Activated naive CD8-positive, alpha-beta T cell treated with anti-CD3 and anti-CD28 coated beads, Interleukin-2, amount 10 ng/mL, durations not matched to agents 7 days and 5 days (primary cell): Measurements from ENCODE around the gene KLHL18. TPM values are rescaled to one million over a fixed set of nuclear protein-coding genes. Genes with fewer than 3 reads are reported as not detected.

Experiments used
- ATAC-seq: fragments of 150-1000 bp; cut with Tn5 transposase; one replicate; pipeline ENCODE4 v1.10.0; 2021; ENCODE audit warnings: low read depth, moderate library complexity
- POLR2A ChIA-PET: fragments of 350-600 bp; sonication (Branson Sonifier 250); formaldehyde crosslinking; loops from one replicate; lab custom pipeline; 2021; ENCODE audit warnings: antibody characterized with exemption; lab: Charles Lee
- DNase-seq: peaks from one replicate; pipeline ENCODE4 v3.0.0; 2021
- H3K27ac Mint-ChIP-seq: one replicate; pipeline ENCODE4 v1.8.0; 2022; ENCODE audit warnings: mild to moderate bottlenecking, mixed read lengths
- H3K27me3 Mint-ChIP-seq: one replicate; pipeline ENCODE4 v1.8.0; 2022; ENCODE audit warnings: mild to moderate bottlenecking, moderate library complexity, mixed read lengths
- H3K36me3 Mint-ChIP-seq: one replicate; pipeline ENCODE4 v1.8.0; 2021; ENCODE audit warnings: mild to moderate bottlenecking, mixed read lengths
- H3K4me1 Mint-ChIP-seq: one replicate; pipeline ENCODE4 v1.8.0; 2021; ENCODE audit warnings: mixed read lengths
- H3K4me3 Mint-ChIP-seq: one replicate; pipeline ENCODE4 v1.8.0; 2022; ENCODE audit warnings: mild to moderate bottlenecking, moderate library complexity, mixed read lengths
- H3K9me3 Mint-ChIP-seq: one replicate; pipeline ENCODE4 v1.8.0; 2021; ENCODE audit warnings: mixed read lengths
- total RNA-seq, 2 experiments: library from RNA; stranded (reverse); gene quantifications; one replicate each; pipeline ENCODE4 v1.2.3, GENCODE V29; 2021

KLHL18 gene
- total RNA-seq, 2 experiments from 2014 or later: 23.1 to 23.5 TPM

DNA sequence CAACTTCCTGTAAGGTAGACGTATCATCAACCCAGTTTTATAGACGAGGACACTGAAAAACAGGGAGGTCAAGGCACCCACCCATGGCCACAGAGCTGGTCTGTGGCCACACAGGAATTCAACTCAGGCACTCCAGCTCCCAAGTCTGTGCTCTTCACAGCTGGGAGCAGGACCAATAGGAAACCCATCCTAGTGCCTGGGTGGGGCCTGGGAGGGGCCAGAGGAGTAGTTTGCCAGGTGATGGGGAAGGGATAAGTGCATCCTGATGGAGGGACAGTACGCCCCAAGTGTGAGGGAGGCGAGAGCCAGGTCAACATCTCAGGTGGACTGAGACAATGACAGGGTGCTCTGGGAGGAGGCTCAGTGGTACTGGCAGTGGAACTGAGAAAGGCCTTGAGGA lies 22.1 kb upstream of the KLHL18 start:
- POLR2A ChIA-PET: no interaction called here
- no peaks in the 10 kb centered on the region for H3K36me3 Mint-ChIP-seq

DNA sequence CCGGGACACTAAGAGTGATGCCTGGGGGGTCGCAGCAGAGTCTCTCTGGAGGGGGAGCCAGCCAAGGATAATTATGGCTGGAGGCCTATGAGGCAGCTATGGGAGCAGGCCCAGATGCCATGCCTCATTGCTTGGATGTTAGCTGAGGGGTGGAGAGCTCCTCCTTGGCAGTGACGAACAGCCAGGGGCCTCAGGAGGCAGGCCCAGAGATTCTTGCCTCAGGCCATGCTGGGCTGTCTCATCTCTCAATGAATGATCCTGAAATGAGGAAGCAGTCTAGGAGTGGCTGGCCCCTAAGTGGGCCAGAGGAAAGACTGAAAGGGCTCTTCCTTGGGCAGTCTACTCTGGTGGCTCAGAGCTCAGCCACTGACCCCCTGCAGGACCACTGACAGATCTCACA lies 21.4 kb upstream of the KLHL18 start:
- Mint-ChIP-seq H3K4me3 (no peak overlapping the region), H3K4me1 (no peaks in the 10 kb centered on the region), H3K27ac (no peak overlapping the region), H3K27me3 (no peaks in the 10 kb centered on the region), H3K36me3 (no peaks in the 10 kb centered on the region), H3K9me3 (no peaks in the 10 kb centered on the region)
- DNase-seq (no peak), ATAC-seq (no peak)
- POLR2A ChIA-PET: no interaction called here

More for the DNA sequence above, 22.1 kb upstream of the KLHL18 start:
- ATAC-seq (no peak), DNase-seq (no peak)
- H3K27me3 Mint-ChIP-seq: no peaks in the 10 kb centered on the region
- no peaks in the 10 kb centered on the region for H3K9me3 Mint-ChIP-seq
- no peak overlapping the region for H3K27ac Mint-ChIP-seq
- H3K4me1 Mint-ChIP-seq: no peaks in the 10 kb centered on the region
- H3K4me3 Mint-ChIP-seq: no peak overlapping the region

DNA sequence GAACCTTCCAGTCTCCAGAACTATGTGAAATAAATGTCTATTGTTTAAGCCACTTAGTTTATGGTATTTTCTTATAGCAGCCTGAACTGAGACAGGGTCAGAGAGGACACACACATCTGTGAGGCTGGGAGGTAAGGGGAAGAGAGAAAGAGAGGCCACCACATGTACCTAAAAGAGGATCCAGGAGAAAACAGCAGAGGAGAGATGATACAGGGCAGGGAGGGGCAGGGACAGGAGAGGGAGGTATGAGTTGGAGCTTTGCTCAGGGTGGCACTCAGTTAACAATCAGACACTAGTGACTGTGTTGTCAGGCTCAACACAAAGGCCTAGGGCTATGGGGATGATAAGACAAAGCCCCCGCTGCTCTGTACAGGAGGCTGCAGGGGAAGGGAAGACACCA lies 17.7 kb upstream of the KLHL18 start:
- DNase-seq (no peak), ATAC-seq (no peak)
- no peaks in the 10 kb centered on the region for H3K9me3 Mint-ChIP-seq
- H3K4me1 Mint-ChIP-seq: peaks cover 4% of the 10 kb centered on the region
- H3K27ac Mint-ChIP-seq: no peak overlapping the region
- no peaks in the 10 kb centered on the region for H3K36me3 Mint-ChIP-seq
- H3K27me3 Mint-ChIP-seq: no peaks in the 10 kb centered on the region
- no peak overlapping the region for H3K4me3 Mint-ChIP-seq
- POLR2A ChIA-PET: no interaction called here

DNA sequence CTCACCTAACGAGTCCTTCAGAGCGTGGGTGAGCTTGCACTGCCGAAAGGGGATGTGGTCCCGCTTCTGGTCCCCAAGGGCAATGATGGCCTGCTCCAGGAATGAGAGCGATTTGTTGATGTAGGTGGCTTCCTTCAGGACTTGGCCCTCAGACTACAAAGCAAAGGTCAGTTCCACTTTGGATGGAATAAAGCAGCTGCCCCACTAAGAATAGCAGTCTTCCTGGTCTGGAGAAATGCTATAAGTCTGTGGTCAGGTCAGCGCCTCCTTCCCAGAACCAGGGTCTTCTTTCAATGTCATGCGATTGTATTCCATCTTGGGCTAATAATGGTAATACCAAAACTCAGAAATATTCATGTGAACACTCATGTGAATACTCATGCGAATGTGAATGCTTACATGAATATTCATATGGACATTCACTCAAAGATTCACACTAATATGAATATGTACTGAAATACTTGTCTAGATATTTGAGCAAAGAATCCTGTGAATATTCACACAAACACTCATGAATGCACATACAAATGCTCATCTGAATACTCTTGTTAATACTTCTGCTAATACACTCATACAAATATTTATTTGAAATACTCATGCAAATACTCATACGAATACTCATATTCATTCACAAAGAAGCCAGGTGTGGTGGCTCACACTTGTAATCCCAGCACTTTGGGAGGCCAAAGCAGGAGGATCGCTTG lies 16.9 kb upstream of the KLHL18 start:
- POLR2A ChIA-PET: no interaction called here
- H3K27ac Mint-ChIP-seq: no peak overlapping the region

GRCh38 chr3:47266709-47267489 lies 15.8 kb upstream of the KLHL18 start:
- ATAC-seq (peak; percentile 30), DNase-seq (no peak)
- Mint-ChIP-seq H3K36me3 (no peaks in the 10 kb centered on the region), H3K4me1 (peaks cover 4% of the 10 kb centered on the region), H3K27ac (no peak overlapping the region), H3K27me3 (no peaks in the 10 kb centered on the region), H3K4me3 (no peak overlapping the region), H3K9me3 (no peaks in the 10 kb centered on the region)
- POLR2A ChIA-PET: no interaction called here

More for the DNA sequence above, 16.9 kb upstream of the KLHL18 start:
- Mint-ChIP-seq H3K27me3 (no peaks in the 10 kb centered on the region), H3K4me3 (no peak overlapping the region), H3K9me3 (no peaks in the 10 kb centered on the region), H3K36me3 (no peaks in the 10 kb centered on the region), H3K4me1 (peaks cover 4% of the 10 kb centered on the region)
- DNase-seq (no peak), ATAC-seq (no peak)

GRCh38 chr3:47267490-47267824 lies 15.3 kb upstream of the KLHL18 start:
- DNase-seq (no peak), ATAC-seq (no peak)
- H3K27ac Mint-ChIP-seq: no peak overlapping the region
- no peaks in the 10 kb centered on the region for H3K9me3 Mint-ChIP-seq
- peaks cover 4% of the 10 kb centered on the region for H3K4me1 Mint-ChIP-seq
- H3K36me3 Mint-ChIP-seq: no peaks in the 10 kb centered on the region
- H3K27me3 Mint-ChIP-seq: no peaks in the 10 kb centered on the region
- no peak overlapping the region for H3K4me3 Mint-ChIP-seq
- POLR2A ChIA-PET: no interaction called here

- POLR2A ChIA-PET: no interaction called here
- Mint-ChIP-seq H3K27ac (no peak overlapping the region), H3K4me3 (no peak overlapping the region), H3K4me1 (peaks cover 4% of the 10 kb centered on the region), H3K27me3 (no peaks in the 10 kb centered on the region), H3K36me3 (no peaks in the 10 kb centered on the region), H3K9me3 (no peaks in the 10 kb centered on the region)
- DNase-seq: no peak
- no peak for ATAC-seq
These were observed 12.2 kb upstream of the KLHL18 start for GRCh38 chr3:47270526-47270925.

DNA sequence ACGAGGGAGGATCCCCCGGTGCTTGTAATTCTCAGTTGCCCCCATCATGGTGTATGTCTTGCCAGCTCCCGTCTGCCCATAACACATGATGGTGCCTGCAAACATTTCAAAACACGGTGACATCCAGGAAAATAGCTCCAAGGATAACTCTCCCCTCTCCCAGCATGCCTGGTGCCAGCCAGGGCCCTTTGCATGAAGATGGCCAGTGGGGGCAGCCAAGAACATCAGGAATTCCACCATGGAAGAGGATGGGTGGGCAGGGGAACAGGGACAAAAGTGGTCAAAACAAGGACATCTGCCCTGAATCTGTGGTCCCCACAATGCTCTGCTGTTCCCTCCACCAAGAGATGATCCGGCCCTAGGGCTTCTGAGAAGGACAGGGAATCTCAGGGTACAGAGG lies 9.2 kb upstream of the KLHL18 start:
- H3K9me3 Mint-ChIP-seq: no peaks in the 10 kb centered on the region
- DNase-seq (no peak), ATAC-seq (no peak)
- H3K27ac Mint-ChIP-seq: no peak overlapping the region
- H3K27me3 Mint-ChIP-seq: no peaks in the 10 kb centered on the region
- H3K4me3 Mint-ChIP-seq: no peak overlapping the region
- H3K4me1 Mint-ChIP-seq: no peaks in the 10 kb centered on the region
- POLR2A ChIA-PET: no interaction called here
- no peaks in the 10 kb centered on the region for H3K36me3 Mint-ChIP-seq

GRCh38 chr3:47274652-47275051 lies 8.1 kb upstream of the KLHL18 start:
- H3K27ac Mint-ChIP-seq: no peak overlapping the region
- H3K27me3 Mint-ChIP-seq: no peaks in the 10 kb centered on the region
- no peak overlapping the region for H3K4me3 Mint-ChIP-seq
- no peaks in the 10 kb centered on the region for H3K9me3 Mint-ChIP-seq
- H3K36me3 Mint-ChIP-seq: no peaks in the 10 kb centered on the region
- ATAC-seq: no peak
- POLR2A ChIA-PET: no interaction called here
- no peaks in the 10 kb centered on the region for H3K4me1 Mint-ChIP-seq
- DNase-seq: no peak

DNA sequence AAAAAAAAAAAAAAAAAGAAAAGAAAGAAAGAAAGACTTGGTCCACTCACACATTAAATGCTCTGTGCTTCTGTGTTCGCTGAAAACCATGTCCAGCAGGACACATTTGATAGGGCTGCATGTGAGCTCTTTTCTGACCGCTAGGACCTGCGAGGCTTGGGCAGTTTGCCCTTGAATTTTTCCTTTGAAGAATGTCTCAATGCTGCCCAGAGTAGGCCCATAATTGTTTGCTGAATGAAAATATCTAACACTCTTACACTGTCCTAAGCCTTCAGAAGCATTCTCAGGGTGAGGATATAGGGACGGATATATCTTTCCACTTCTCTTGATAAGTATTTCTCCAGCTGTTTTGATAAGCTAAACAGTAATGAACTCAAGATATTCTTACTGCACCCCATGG lies 6.2 kb upstream of the KLHL18 start:
- Mint-ChIP-seq H3K36me3 (no peaks in the 10 kb centered on the region), H3K27me3 (no peaks in the 10 kb centered on the region)
- ATAC-seq: no peak

DNA sequence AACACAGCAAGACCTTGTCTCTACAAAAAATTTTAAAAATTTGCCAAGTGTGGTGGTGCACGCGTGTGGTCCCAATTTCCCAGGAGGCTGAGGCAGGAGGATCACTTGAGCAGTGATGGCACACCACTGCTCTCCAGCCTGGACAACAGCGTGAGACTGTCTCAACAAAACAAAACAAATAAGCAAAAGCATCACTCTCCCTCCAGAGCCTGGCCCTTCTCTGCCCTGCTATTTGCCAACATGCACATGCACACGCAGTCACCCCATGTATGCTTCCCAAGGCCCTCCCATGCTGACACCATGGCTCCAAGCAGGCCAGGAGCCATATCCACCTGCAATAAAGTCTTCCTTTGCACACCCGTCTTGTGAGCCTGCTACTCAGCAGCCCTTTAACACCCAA lies 2.2 kb upstream of the KLHL18 start:
- Mint-ChIP-seq H3K27me3 (no peaks in the 10 kb centered on the region), H3K36me3 (peaks cover 3% of the 10 kb centered on the region), H3K4me1 (peaks cover 27% of the 10 kb centered on the region), H3K4me3 (no peak overlapping the region), H3K27ac (no peak overlapping the region), H3K9me3 (no peaks in the 10 kb centered on the region)
- ATAC-seq: no peak
- POLR2A ChIA-PET: no interaction called here
- DNase-seq: no peak

More for the DNA sequence above, 6.2 kb upstream of the KLHL18 start:
- Mint-ChIP-seq H3K4me3 (no peak overlapping the region), H3K27ac (no peak overlapping the region), H3K4me1 (peaks cover 7% of the 10 kb centered on the region), H3K9me3 (no peaks in the 10 kb centered on the region)
- DNase-seq: no peak
- POLR2A ChIA-PET: no interaction called here

DNA sequence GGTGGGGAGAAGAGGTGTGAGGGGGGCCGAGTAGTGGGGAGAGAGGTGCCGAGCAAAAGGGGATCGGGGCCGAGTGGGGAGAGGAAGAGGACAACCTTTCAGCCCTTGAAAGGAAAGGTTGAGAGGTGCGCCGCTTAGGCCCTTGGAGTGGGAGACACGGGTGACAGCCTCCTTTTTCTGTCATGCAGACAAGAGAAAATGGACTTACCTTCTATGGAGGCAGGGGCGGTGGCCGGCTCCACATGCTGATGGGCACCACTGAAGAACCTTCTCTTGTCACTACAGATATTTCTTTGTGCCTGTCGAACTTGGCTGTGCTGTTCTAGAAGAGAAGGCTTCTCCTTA lies 421 bp downstream of the KLHL18 start:
- Mint-ChIP-seq H3K4me1 (peaks cover 27% of the 10 kb centered on the region), H3K27me3 (no peaks in the 10 kb centered on the region), H3K27ac (peak overlapping the region; percentile 100), H3K9me3 (no peaks in the 10 kb centered on the region), H3K36me3 (peaks cover 7% of the 10 kb centered on the region), H3K4me3 (peak overlapping the region; percentile 99)
- ATAC-seq (peak; percentile 11), DNase-seq (no peak)
- POLR2A ChIA-PET: interaction anchor here (0.8 to 1.9 kb wide), 4 partner anchors 41 to 119 kb away, joined by 3 to 12 read pairs (median 6); partner anchors contain the start of genes PTPN23 and SETD2

GRCh38 chr3:47283591-47284364 lies 1.0 kb downstream of the KLHL18 start:
- no peak for ATAC-seq
- POLR2A ChIA-PET: interaction anchor here (0.8 kb wide), 2 partner anchors 40 to 80 kb away, joined by 3 read pairs; no protein-coding TSS in a partner anchor
- DNase-seq: peak; percentile 44
- no peaks in the 10 kb centered on the region for H3K9me3 Mint-ChIP-seq
- peaks cover 9% of the 10 kb centered on the region for H3K36me3 Mint-ChIP-seq
- H3K27ac Mint-ChIP-seq: peak overlapping the region; percentile 100
- H3K4me3 Mint-ChIP-seq: peak overlapping the region; percentile 99
- peaks cover 27% of the 10 kb centered on the region for H3K4me1 Mint-ChIP-seq
- H3K27me3 Mint-ChIP-seq: no peaks in the 10 kb centered on the region
